ENCODE measurements around the gene ATG4C.
"Not testable (repeated sequence)": the region's sequence is repeated elsewhere in the genome, so short reads cannot be mapped to it uniquely, and the experiment has no call there.

Gene ATG4C

GRCh38 chr1:62783736-62784508 lies at the start of gene ATG4C:
Gene ATG4C, plus strand, starts transcription at chr1:62784132. Its CDS starts 19,655 bp downstream, at chr1:62803787.
- TF ChIP-seq, protein P1, sequence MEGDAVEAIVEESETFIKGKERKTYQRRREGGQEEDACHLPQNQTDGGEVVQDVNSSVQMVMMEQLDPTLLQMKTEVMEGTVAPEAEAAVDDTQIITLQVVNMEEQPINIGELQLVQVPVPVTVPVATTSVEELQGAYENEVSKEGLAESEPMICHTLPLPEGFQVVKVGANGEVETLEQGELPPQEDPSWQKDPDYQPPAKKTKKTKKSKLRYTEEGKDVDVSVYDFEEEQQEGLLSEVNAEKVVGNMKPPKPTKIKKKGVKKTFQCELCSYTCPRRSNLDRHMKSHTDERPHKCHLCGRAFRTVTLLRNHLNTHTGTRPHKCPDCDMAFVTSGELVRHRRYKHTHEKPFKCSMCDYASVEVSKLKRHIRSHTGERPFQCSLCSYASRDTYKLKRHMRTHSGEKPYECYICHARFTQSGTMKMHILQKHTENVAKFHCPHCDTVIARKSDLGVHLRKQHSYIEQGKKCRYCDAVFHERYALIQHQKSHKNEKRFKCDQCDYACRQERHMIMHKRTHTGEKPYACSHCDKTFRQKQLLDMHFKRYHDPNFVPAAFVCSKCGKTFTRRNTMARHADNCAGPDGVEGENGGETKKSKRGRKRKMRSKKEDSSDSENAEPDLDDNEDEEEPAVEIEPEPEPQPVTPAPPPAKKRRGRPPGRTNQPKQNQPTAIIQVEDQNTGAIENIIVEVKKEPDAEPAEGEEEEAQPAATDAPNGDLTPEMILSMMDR (IDR thresholded peaks at IDR 0.05; ENCODE audit: control extremely low read depth, extremely low read depth, low read depth, missing control alignments): no peak
- ChIA-PET POLR2A (interaction anchor here (0.6 kb wide), 1 partner anchor 22 kb away, joined by 3 read pairs; no protein-coding TSS in a partner anchor), CTCF (no interaction called here)
- DNase-seq (ENCODE audit: extremely low spot score): peak; percentile 92

- ChIA-PET CTCF (interaction anchor here (2.5 kb wide), 1 partner anchor 10 kb away, joined by 12 read pairs; no protein-coding TSS in a partner anchor), POLR2A (no interaction called here)
- DNase-seq (ENCODE audit: extremely low spot score): no peak
- TF ChIP-seq, protein P1 (IDR thresholded peaks at IDR 0.05; ENCODE audit: control extremely low read depth, extremely low read depth, low read depth, missing control alignments): no peak
Measured at GRCh38 chr1:62735491-62736171, 48.3 kb upstream of the ATG4C start.

DNA sequence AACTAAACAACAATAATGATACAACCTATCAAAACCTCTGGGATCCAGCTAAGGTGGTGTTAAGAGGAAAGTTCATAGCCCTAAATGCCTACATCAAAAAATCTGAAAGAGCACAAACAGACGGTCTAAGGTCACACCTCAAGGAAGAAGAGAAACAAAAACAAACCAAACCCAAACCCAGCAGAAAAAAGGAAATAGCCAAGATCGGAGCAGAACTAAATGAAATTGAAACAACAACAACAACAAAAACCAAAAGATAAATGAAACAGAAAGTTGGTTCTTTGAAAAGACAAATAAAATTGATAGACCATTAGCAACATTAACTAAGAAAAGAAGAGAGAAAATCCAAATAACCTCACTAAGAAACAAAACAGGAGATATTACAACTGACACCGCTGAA lies 43.2 kb upstream of the ATG4C start:
- CTCF ChIA-PET; DNase-seq (ENCODE audit: extremely low spot score): not testable (repeated sequence)

DNA sequence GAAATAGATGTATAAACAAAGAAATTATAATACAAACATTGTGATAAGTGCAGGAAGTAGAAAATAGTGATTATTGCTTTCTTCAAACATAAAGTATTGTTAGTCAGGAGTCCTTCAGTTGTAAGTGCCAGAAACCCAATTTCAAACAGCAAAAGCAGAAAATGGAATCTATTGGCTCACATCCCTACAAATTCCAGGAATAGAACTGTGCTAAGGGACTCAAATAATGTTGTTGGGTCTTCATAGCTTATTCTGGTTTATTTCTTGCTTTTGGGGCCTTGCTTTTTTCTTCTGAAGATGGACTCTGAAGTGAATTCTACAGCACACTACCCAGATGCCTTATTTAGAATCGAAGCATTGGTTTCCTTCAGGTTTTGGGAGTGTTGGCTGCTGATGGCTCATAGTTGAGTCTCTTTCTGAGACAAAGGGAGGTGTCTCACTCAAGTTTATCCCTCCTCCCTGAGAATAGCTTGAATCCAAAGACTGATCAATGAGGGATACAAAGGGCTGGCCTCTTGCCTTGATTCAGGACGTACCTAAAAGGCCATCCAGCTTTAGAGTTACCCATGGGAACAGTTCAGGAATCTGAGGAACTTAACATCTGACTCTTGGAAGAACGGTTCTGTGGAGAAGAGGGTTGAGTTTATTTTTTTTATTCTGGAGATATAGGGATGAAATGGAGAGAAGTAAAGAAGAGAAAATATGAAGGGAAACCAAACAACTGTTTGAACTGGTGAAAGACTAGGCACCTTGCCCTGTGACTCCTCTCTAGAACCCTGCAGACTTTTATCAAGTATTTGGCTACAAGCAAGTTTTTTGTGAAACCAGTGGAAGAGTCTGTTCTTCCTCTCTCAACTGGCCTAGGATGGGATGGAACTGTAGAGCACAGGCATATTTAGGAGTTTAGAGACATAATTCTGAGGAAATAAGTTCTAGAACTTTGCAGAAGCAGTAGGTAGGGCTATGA lies 39.0 kb upstream of the ATG4C start:
- TF ChIP-seq, protein P1 (IDR thresholded peaks at IDR 0.05; ENCODE audit: control extremely low read depth, extremely low read depth, low read depth, missing control alignments): no peak
- ChIA-PET CTCF (interaction anchor here (1.3 to 5.4 kb wide), 15 partner anchors 9 to 570 kb away, joined by 3 to 107 read pairs (median 12); no protein-coding TSS in a partner anchor), POLR2A (no interaction called here)
- no peak for DNase-seq (ENCODE audit: extremely low spot score)

More for the DNA sequence above, 43.2 kb upstream of the ATG4C start:
- POLR2A ChIA-PET: not testable (repeated sequence)

GRCh38 chr1:62746086-62746808 lies 37.7 kb upstream of the ATG4C start:
- ChIA-PET CTCF (interaction anchor here (0.7 to 5.4 kb wide), 43 partner anchors 8 to 696 kb away, joined by 3 to 107 read pairs (median 5); partner anchors contain the start of gene USP1), POLR2A (interaction anchor here (0.6 kb wide), 1 partner anchor 341 kb away, joined by 3 read pairs; no protein-coding TSS in a partner anchor)
- TF ChIP-seq, protein P1 (IDR thresholded peaks at IDR 0.05; ENCODE audit: control extremely low read depth, extremely low read depth, low read depth, missing control alignments): peak; percentile 45
- DNase-seq (ENCODE audit: extremely low spot score): peak; percentile 47

DNA sequence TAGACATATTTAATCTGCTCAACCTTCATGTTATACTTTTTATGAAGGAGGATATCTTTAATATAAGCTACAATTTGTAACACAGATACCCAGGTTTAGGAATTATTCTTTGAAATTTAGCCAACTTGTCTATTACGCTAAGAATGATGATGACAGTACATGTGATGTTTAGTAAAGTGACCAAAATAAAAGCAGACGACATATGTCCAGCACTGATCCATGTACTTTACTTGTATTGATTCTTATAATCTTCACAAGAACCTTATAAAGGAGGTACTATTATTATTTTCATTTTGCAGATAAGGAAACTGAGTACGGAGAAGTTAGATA lies 37.2 kb upstream of the ATG4C start:
- DNase-seq (ENCODE audit: extremely low spot score): no peak
- TF ChIP-seq, protein P1 (IDR thresholded peaks at IDR 0.05; ENCODE audit: control extremely low read depth, extremely low read depth, low read depth, missing control alignments): no peak
- CTCF ChIA-PET: interaction anchor here (0.7 to 5.4 kb wide), 42 partner anchors 8 to 616 kb away, joined by 3 to 107 read pairs (median 5); partner anchors contain the start of gene USP1
- POLR2A ChIA-PET: interaction anchor here (0.6 kb wide), 1 partner anchor 342 kb away, joined by 3 read pairs; no protein-coding TSS in a partner anchor

Data from GM10248 (cell line).